Measurements from ENCODE around the gene TMPRSS6. TPM values are rescaled to one million over a fixed set of nuclear protein-coding genes. Genes with fewer than 3 reads are reported as not detected.

Gene TMPRSS6
- total and polyA plus RNA-seq, 2 of the 13 experiments (the other 11 are each of a cell fraction or from before 2014, with no cell fraction given) = 4.2 to 4.8 TPM

DNA sequence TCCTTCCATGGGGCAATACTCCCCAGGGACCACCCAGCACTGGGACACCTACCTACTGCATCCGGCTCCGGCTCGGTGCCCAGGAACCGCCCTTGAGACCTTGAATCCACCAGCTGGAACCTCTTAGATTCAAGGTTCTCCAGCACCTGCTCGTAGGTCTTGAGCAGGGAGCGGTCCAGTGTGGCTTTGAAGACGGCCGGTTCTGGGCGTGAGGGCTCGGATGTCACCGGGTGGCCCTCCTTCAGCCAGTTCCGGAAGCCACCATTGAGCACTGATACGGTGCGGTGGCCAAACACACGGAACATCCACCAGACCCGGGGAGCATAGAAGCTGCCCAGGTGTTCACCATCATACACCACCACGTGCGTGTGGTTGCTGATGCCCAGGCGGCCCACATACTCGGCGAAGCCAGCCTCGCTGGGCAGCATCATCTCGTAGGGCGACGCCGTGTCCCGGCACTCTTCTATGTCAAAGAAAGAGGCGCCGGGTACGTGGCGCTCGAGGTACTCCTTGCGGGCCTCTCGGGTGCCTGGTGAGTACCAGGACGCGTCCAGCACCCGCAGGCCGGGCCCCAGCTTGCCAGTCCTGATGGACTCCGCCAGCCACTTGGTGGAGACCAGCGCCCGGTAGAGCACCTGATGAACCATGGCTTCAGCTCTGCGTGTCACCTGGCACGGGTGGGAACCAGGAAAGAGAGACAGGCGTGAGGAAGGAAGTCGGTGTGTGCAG, 91.3 kb downstream of the TMPRSS6 start (continued):
- no peak for TF ChIP-seq USF2 (IDR thresholded peaks at IDR 0.05; ENCODE audit: low read depth, low read length)
- no peak for TF ChIP-seq USF2 (CRISPR knock-in tag; IDR thresholded peaks at IDR 0.05; ENCODE audit: borderline replicate concordance)
- peak; percentile 2; the same call in 1 of the 2 replicates for TF ChIP-seq RBFOX2 (IDR thresholded peaks at IDR 0.05; ENCODE audit: low read depth, low read length)
- TF ChIP-seq ZKSCAN5 (CRISPR knock-in tag; IDR thresholded peaks at IDR 0.05) = no peak
- TF ChIP-seq ZNF138 (CRISPR knock-in tag; IDR thresholded peaks at IDR 0.05; ENCODE audit: low read depth) = 0 out of 2 replicates have a peak, but pooled peaks have one; percentile 55
- TF ChIP-seq PRDM4 (CRISPR knock-in tag; IDR thresholded peaks at IDR 0.05; ENCODE audit: borderline replicate concordance) = no peak
- no peak for TF ChIP-seq SIN3B (IDR thresholded peaks at IDR 0.05; ENCODE audit: low read length)
- 0 out of 2 replicates have a peak, but pooled peaks have one; percentile 2 for TF ChIP-seq ZNF563 (CRISPR knock-in tag; IDR thresholded peaks at IDR 0.05)
- TF ChIP-seq FOXJ3 (CRISPR knock-in tag; IDR thresholded peaks at IDR 0.05; ENCODE audit: borderline replicate concordance) = no peak
- TF ChIP-seq PTBP1 (IDR thresholded peaks at IDR 0.05; ENCODE audit: low read depth, low read length, poor library complexity, severe bottlenecking) = no peak
- TF ChIP-seq, protein P1, sequence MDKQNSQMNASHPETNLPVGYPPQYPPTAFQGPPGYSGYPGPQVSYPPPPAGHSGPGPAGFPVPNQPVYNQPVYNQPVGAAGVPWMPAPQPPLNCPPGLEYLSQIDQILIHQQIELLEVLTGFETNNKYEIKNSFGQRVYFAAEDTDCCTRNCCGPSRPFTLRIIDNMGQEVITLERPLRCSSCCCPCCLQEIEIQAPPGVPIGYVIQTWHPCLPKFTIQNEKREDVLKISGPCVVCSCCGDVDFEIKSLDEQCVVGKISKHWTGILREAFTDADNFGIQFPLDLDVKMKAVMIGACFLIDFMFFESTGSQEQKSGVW (CRISPR knock-in tag; IDR thresholded peaks at IDR 0.05; ENCODE audit: borderline replicate concordance) = no peak
- TF ChIP-seq HOXA5 (CRISPR knock-in tag; IDR thresholded peaks at IDR 0.05) = no peak
- 0 out of 2 replicates have a peak, but pooled peaks have one; percentile 36 for TF ChIP-seq DNMT1 (CRISPR knock-in tag; IDR thresholded peaks at IDR 0.05)
- TF ChIP-seq PCBP1 (IDR thresholded peaks at IDR 0.05; ENCODE audit: borderline replicate concordance, low read depth, low read length) = 0 out of 2 replicates have a peak, but pooled peaks have one; percentile 26
- no peak for TF ChIP-seq ZNF337 (CRISPR knock-in tag; IDR thresholded peaks at IDR 0.05; ENCODE audit: borderline replicate concordance, low read depth)
- TF ChIP-seq AGO2 (optimal IDR thresholded peaks at IDR 0.05; ENCODE audit: low read depth, low read length) = peak; percentile 84
- no peak for TF ChIP-seq ZNF781 (CRISPR knock-in tag; IDR thresholded peaks at IDR 0.05; ENCODE audit: borderline replicate concordance, not compliant biosample characterization)
- TF ChIP-seq, protein P2, sequence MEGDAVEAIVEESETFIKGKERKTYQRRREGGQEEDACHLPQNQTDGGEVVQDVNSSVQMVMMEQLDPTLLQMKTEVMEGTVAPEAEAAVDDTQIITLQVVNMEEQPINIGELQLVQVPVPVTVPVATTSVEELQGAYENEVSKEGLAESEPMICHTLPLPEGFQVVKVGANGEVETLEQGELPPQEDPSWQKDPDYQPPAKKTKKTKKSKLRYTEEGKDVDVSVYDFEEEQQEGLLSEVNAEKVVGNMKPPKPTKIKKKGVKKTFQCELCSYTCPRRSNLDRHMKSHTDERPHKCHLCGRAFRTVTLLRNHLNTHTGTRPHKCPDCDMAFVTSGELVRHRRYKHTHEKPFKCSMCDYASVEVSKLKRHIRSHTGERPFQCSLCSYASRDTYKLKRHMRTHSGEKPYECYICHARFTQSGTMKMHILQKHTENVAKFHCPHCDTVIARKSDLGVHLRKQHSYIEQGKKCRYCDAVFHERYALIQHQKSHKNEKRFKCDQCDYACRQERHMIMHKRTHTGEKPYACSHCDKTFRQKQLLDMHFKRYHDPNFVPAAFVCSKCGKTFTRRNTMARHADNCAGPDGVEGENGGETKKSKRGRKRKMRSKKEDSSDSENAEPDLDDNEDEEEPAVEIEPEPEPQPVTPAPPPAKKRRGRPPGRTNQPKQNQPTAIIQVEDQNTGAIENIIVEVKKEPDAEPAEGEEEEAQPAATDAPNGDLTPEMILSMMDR (CRISPR knock-in tag; IDR thresholded peaks at IDR 0.05) = peak; percentile 17; the same call in 1 of the 2 replicates
- no peak for TF ChIP-seq ZSCAN25 (CRISPR knock-in tag; IDR thresholded peaks at IDR 0.05)
- no peak for TF ChIP-seq KLF12 (CRISPR knock-in tag; IDR thresholded peaks at IDR 0.05; ENCODE audit: borderline replicate concordance)
- TF ChIP-seq HOXA9 (CRISPR knock-in tag; IDR thresholded peaks at IDR 0.05; ENCODE audit: borderline replicate concordance) = 0 out of 2 replicates have a peak, but pooled peaks have one; percentile 36
- no peak for TF ChIP-seq NR1H2 (CRISPR knock-in tag; IDR thresholded peaks at IDR 0.05; ENCODE audit: borderline replicate concordance, low read depth)
